GM21576 (cell line): ENCODE data around the gene DUSP3.

Source experiments
- ATAC-seq: cut with Tn5 transposase; IDR thresholded peaks from one replicate; pipeline ENCODE4 v1.9.1; 2021; ENCODE audit warnings: mild to moderate bottlenecking, moderate library complexity; ENCODE audit not compliant: unreplicated experiment

DUSP3 gene

GRCh38 chr17:43778337-43779144 lies at the start of gene DUSP3:
Gene DUSP3 (minus strand): TSS chr17:43778977. CDS start chr17:43778924, 53 bp downstream.
- peak; percentile 70 for ATAC-seq

- no peak for ATAC-seq
These were observed 48.8 kb upstream of the DUSP3 start for GRCh38 chr17:43827596-43827995.

GRCh38 chr17:43826206-43826605 lies 47.4 kb upstream of the DUSP3 start:
- no peak for ATAC-seq

- ATAC-seq, result no peak
These were observed 46.8 kb upstream of the DUSP3 start for GRCh38 chr17:43825567-43825966.

GRCh38 chr17:43823350-43824084 lies 44.7 kb upstream of the DUSP3 start:
- ATAC-seq, result no peak

GRCh38 chr17:43822570-43823190 lies 43.9 kb upstream of the DUSP3 start:
- no peak for ATAC-seq

- no peak for ATAC-seq
These were observed 42.0 kb upstream of the DUSP3 start for GRCh38 chr17:43820759-43821158.

- ATAC-seq, result no peak
These were observed 40.2 kb upstream of the DUSP3 start for GRCh38 chr17:43818966-43819365.

- ATAC-seq, result no peak
These were observed 39.0 kb upstream of the DUSP3 start for GRCh38 chr17:43817826-43818225.

- no peak for ATAC-seq
These were observed 37.9 kb upstream of the DUSP3 start for GRCh38 chr17:43816336-43817320.

GRCh38 chr17:43814714-43815113 lies 35.9 kb upstream of the DUSP3 start:
- no peak for ATAC-seq

GRCh38 chr17:43814026-43814425 lies 35.2 kb upstream of the DUSP3 start:
- ATAC-seq, result no peak

- ATAC-seq, result no peak
These were observed 34.6 kb upstream of the DUSP3 start for GRCh38 chr17:43813386-43813785.

GRCh38 chr17:43812396-43813265 lies 33.9 kb upstream of the DUSP3 start:
- no peak for ATAC-seq

- ATAC-seq, result no peak
These were observed 32.0 kb upstream of the DUSP3 start for GRCh38 chr17:43810823-43811222.

GRCh38 chr17:43810226-43810715 lies 31.5 kb upstream of the DUSP3 start:
- ATAC-seq, result no peak

GRCh38 chr17:43809121-43809520 lies 30.3 kb upstream of the DUSP3 start:
- no peak for ATAC-seq

- no peak for ATAC-seq
These were observed 29.3 kb upstream of the DUSP3 start for GRCh38 chr17:43808076-43808475.

GRCh38 chr17:43805117-43805516 lies 26.3 kb upstream of the DUSP3 start:
- no peak for ATAC-seq
